GM21576 (cell line): ENCODE data around the gene ATP2B2.
"Not testable (repeated sequence)": the region's sequence is repeated elsewhere in the genome, so short reads cannot be mapped to it uniquely, and the experiment has no call there.

Source experiments
- ATAC-seq: cut with Tn5 transposase; IDR thresholded peaks from one replicate; pipeline ENCODE4 v1.9.1; 2021; ENCODE audit warnings: mild to moderate bottlenecking, moderate library complexity; ENCODE audit not compliant: unreplicated experiment

The ATP2B2 gene

GRCh38 chr3:10311710-10312109, 193.7 kb downstream of the ATP2B2 start:
- ATAC-seq: no peak

- no peak for ATAC-seq
Observed at GRCh38 chr3:10310578-10310977, 194.8 kb downstream of the ATP2B2 start.

- no peak for ATAC-seq
Observed at GRCh38 chr3:10309736-10310135, 195.7 kb downstream of the ATP2B2 start.

- no peak for ATAC-seq
Observed at GRCh38 chr3:10308678-10309077, 196.7 kb downstream of the ATP2B2 start.

- ATAC-seq: no peak
Observed at GRCh38 chr3:10306156-10306555, 199.2 kb downstream of the ATP2B2 start.

- ATAC-seq: no peak
Observed at GRCh38 chr3:10305331-10305902, 200.0 kb downstream of the ATP2B2 start.

GRCh38 chr3:10304905-10305304, 200.5 kb downstream of the ATP2B2 start:
- no peak for ATAC-seq

- no peak for ATAC-seq
Observed at GRCh38 chr3:10303785-10304184, 201.6 kb downstream of the ATP2B2 start.

GRCh38 chr3:10303105-10303504, 202.3 kb downstream of the ATP2B2 start:
- ATAC-seq: no peak

- ATAC-seq: no peak
Observed at GRCh38 chr3:10300087-10300486, 205.3 kb downstream of the ATP2B2 start.

GRCh38 chr3:10299679-10300078, 205.7 kb downstream of the ATP2B2 start:
- ATAC-seq: peak; percentile 55

GRCh38 chr3:10299175-10299574, 206.2 kb downstream of the ATP2B2 start:
- ATAC-seq: no peak

GRCh38 chr3:10298064-10298463, 207.3 kb downstream of the ATP2B2 start:
- ATAC-seq: not testable (repeated sequence)

- ATAC-seq: no peak
Observed at GRCh38 chr3:10294030-10294586, 211.3 kb downstream of the ATP2B2 start.

GRCh38 chr3:10292505-10293419, 212.6 kb downstream of the ATP2B2 start, which contains the start of gene GHRL:
Gene GHRL, minus strand, starts transcription at chr3:10292947. Its CDS starts 2,767 bp downstream, at chr3:10290180.
- no peak for ATAC-seq

- ATAC-seq: no peak
Observed at GRCh38 chr3:10291641-10292040, 213.7 kb downstream of the ATP2B2 start.

- no peak for ATAC-seq
Observed at GRCh38 chr3:10290481-10291176, 214.8 kb downstream of the ATP2B2 start.

- ATAC-seq: no peak
Observed at GRCh38 chr3:10289787-10290355, 215.5 kb downstream of the ATP2B2 start.

- ATAC-seq: no peak
Observed at GRCh38 chr3:10289077-10289476, 216.3 kb downstream of the ATP2B2 start.

- ATAC-seq: no peak
Observed at GRCh38 chr3:10288575-10288960, 216.8 kb downstream of the ATP2B2 start.
